Measurements from ENCODE around the gene CLCN5. TPM values are rescaled to one million over a fixed set of nuclear protein-coding genes. Genes with fewer than 3 reads are reported as not detected.

CLCN5 gene
- total RNA-seq, 1 donor from 2014 or later, result 8.7 TPM

GRCh38 chrX:49951524-49952193, 29.3 kb downstream of the CLCN5 start:
- no peaks in the 10 kb centered on the region for H3K9me3 ChIP-seq (ENCODE audit: low read depth)
- no peaks in the 10 kb centered on the region for H3K79me2 ChIP-seq (ENCODE audit: low read depth)
- Mint-ChIP-seq H3K9me3 (no peaks in the 10 kb centered on the region), H3K27me3 (ENCODE audit: insufficient read depth, low read depth) (no peaks in the 10 kb centered on the region), H3K27ac (no peak overlapping the region), H3K4me1 (peaks cover 4% of the 10 kb centered on the region), H3K4me3 (no peak overlapping the region), H3K36me3 (no peaks in the 10 kb centered on the region)
- H3K36me3 ChIP-seq, result no peaks in the 10 kb centered on the region
- no peak overlapping the region for H3K27ac ChIP-seq
- no peak overlapping the region for H3K4me2 ChIP-seq
- no peaks in the 10 kb centered on the region for H4K20me1 ChIP-seq (ENCODE audit: low read depth)
- no peak for DNase-seq (ENCODE audit: low spot score)
- no peak overlapping the region for H2AFZ ChIP-seq (replicated peaks)
- H3F3A ChIP-seq (ENCODE audit: low read depth), result no peaks in the 10 kb centered on the region
- H3K9ac ChIP-seq, result no peak overlapping the region
- H3K4me1 ChIP-seq, result no peaks in the 10 kb centered on the region
- H3K4me3 ChIP-seq, result no peak overlapping the region
- TF ChIP-seq EZH2 (IDR thresholded peaks at IDR 0.05) (no peak), CTCF (IDR thresholded peaks at IDR 0.05) (no peak), EZH2phosphoT487 (IDR thresholded peaks at IDR 0.05) (no peak)
- H3K27me3 ChIP-seq, result no peaks in the 10 kb centered on the region

- DNase-seq (ENCODE audit: low spot score), result no peak
- peaks cover 5% of the 10 kb centered on the region for H3K9me3 ChIP-seq (ENCODE audit: low read depth)
- no peaks in the 10 kb centered on the region for H4K20me1 ChIP-seq (ENCODE audit: low read depth)
- no peak overlapping the region for H2AFZ ChIP-seq (replicated peaks)
- no peak overlapping the region for H3K9ac ChIP-seq
- H3F3A ChIP-seq (ENCODE audit: low read depth), result no peaks in the 10 kb centered on the region
- Mint-ChIP-seq H3K36me3 (no peaks in the 10 kb centered on the region), H3K27ac (no peak overlapping the region), H3K9me3 (no peaks in the 10 kb centered on the region), H3K4me3 (no peak overlapping the region), H3K27me3 (ENCODE audit: insufficient read depth, low read depth) (peaks cover 2% of the 10 kb centered on the region), H3K4me1 (peaks cover 4% of the 10 kb centered on the region)
- no peak overlapping the region for H3K27ac ChIP-seq
- H3K36me3 ChIP-seq, result no peaks in the 10 kb centered on the region
- no peak overlapping the region for H3K4me2 ChIP-seq
- no peak overlapping the region for H3K4me3 ChIP-seq
- H3K4me1 ChIP-seq, result no peaks in the 10 kb centered on the region
- no peaks in the 10 kb centered on the region for H3K27me3 ChIP-seq
- H3K79me2 ChIP-seq (ENCODE audit: low read depth), result no peaks in the 10 kb centered on the region
- TF ChIP-seq CTCF (IDR thresholded peaks at IDR 0.05) (no peak), EZH2phosphoT487 (IDR thresholded peaks at IDR 0.05) (no peak), EZH2 (IDR thresholded peaks at IDR 0.05) (no peak)
These were observed 33.9 kb downstream of the CLCN5 start for GRCh38 chrX:49956313-49956712.

- no peaks in the 10 kb centered on the region for H3K79me2 ChIP-seq (ENCODE audit: low read depth)
- no peak for TF ChIP-seq EZH2phosphoT487 (IDR thresholded peaks at IDR 0.05)
- TF ChIP-seq EZH2 (IDR thresholded peaks at IDR 0.05), result no peak
- no peak for TF ChIP-seq CTCF (IDR thresholded peaks at IDR 0.05)
- no peaks in the 10 kb centered on the region for H3K4me1 ChIP-seq
- H3K4me1 Mint-ChIP-seq, result peaks cover 4% of the 10 kb centered on the region
- H3K27ac Mint-ChIP-seq, result no peak overlapping the region
- H3K36me3 Mint-ChIP-seq, result no peaks in the 10 kb centered on the region
- no peak overlapping the region for H2AFZ ChIP-seq (replicated peaks)
- H3K4me3 Mint-ChIP-seq, result no peak overlapping the region
- H4K20me1 ChIP-seq (ENCODE audit: low read depth), result no peaks in the 10 kb centered on the region
- H3K27me3 Mint-ChIP-seq (ENCODE audit: insufficient read depth, low read depth), result peaks cover 2% of the 10 kb centered on the region
- DNase-seq (ENCODE audit: low spot score), result no peak
- H3K4me2 ChIP-seq, result no peak overlapping the region
- no peak overlapping the region for H3K9ac ChIP-seq
- no peaks in the 10 kb centered on the region for H3K9me3 Mint-ChIP-seq
- no peak overlapping the region for H3K4me3 ChIP-seq
- H3K36me3 ChIP-seq, result no peaks in the 10 kb centered on the region
- no peaks in the 10 kb centered on the region for H3K27me3 ChIP-seq
- no peak overlapping the region for H3K27ac ChIP-seq
- peaks cover 5% of the 10 kb centered on the region for H3K9me3 ChIP-seq (ENCODE audit: low read depth)
- no peaks in the 10 kb centered on the region for H3F3A ChIP-seq (ENCODE audit: low read depth)
These were observed 36.5 kb downstream of the CLCN5 start for GRCh38 chrX:49958727-49959485.
